Raji (cell line): ENCODE results near the gene LDLRAD4.

Experiments
- POLR2A ChIP-seq: IDR thresholded peaks from 2 replicates; pipeline ENCODE4 v1.6.1; 2011; ENCODE audit warnings: low read depth, low read length, control low read depth; ENCODE audit not compliant: insufficient read depth

Gene LDLRAD4

DNA sequence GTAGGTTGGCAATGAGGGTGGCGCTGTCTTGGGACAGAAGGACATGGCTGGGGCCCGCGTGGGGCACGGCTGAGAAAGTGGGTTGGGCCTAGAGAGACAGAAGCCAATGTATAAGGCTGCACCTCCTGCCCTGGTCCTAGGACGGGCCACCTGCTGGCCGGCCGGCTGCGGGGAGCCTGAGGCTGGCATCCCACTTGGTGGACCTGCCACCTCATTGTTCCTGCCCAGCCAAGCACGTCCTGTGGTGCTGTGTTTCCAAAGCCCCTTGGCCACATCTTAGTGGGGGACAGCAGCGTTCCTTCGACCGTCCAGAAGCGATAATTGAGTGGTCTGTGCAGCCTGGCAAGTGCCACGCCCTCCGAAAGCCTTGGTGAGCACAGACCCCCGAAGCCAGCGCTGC, 223.9 kb downstream of the LDLRAD4 start:
- TF ChIP-seq POLR2A: no peak

DNA sequence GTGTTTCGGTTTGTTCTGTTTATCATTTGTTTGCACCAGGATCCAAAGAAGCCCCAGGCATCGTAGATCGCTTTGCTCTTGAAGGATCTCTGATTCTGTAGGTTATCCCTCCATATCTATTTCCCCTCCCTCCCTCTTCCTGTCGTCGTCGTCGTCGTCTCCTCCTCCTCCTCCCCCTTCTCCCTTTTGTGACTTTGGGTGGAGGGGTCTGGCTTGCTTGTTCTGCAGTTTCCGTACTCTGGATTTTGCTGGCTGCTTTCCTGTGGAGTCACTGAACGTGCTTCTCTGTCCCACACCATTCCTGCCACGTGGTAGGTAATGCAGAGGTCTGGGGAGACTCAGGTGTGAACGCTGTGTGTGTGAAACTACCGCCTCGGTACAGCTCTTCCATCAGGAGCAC, 225.0 kb downstream of the LDLRAD4 start:
- TF ChIP-seq POLR2A: no peak

DNA sequence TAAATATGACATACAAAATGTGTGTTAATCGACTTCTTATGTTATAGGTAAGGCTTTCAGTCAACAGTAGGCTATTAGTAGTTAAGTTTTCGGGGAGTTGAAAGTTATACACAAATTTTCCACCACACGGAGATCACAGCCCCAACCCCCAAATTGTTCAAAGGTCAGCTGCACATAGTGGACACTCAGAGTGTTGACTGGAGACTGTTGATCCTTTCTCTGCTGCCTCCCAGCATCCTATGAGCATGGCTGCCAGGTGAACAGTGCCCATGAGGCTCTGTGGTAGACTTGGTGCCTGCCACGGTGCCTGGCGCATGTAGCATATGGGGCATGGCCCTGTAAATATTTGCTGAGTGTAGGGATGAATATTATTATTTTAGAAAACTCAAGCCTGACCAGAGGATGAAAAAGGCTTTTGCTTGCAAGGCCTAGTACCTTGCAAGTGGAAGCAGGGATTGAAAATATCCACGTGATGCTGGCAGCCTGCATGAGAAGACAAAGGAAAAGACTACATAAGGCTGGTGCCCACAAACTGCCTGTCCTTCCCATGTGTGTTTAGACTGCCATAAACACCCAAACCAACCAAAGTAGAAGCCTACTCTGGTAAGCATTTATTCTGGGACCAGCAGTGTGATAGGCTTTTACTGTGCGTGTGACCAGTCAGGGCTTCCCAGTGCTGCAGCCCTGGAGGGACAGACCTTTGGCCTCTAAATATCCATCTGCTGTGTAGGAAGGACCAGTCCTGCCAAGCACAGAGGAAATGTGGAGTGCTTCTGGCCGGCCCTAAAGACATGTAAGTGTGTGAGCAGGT, 226.1 kb downstream of the LDLRAD4 start:
- no peak for TF ChIP-seq POLR2A

- TF ChIP-seq POLR2A: no peak
Observed at GRCh38 chr18:13445241-13445897, 226.8 kb downstream of the LDLRAD4 start.

GRCh38 chr18:13446024-13446423, 227.5 kb downstream of the LDLRAD4 start:
- no peak for TF ChIP-seq POLR2A

- TF ChIP-seq POLR2A: no peak
Observed at GRCh38 chr18:13446610-13447461, 228.3 kb downstream of the LDLRAD4 start.

GRCh38 chr18:13447621-13448334, 229.2 kb downstream of the LDLRAD4 start:
- no peak for TF ChIP-seq POLR2A

- TF ChIP-seq POLR2A: no peak
Observed at GRCh38 chr18:13448335-13448795, 229.8 kb downstream of the LDLRAD4 start.

DNA sequence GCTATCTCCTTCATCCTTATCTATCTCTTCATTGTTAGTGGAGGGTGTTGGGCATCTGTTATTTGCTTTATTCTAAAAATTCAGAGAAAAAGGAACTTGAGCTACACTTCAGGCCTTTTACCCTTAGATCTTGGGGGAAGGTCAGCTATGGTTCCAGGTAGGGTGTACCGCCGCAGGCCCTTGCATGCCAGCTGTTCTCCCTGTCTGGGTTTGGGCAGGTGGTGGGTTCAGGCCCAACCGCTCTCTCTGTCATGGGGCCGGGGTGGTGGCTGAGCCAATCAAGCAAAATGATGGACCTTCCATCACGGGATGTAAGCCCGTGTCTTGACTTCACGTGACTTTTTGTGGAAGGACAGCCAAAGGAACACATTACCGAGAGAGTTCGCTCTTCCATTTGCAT, 231.1 kb downstream of the LDLRAD4 start:
- no peak for TF ChIP-seq POLR2A

GRCh38 chr18:13450289-13451212, 232.0 kb downstream of the LDLRAD4 start:
- TF ChIP-seq POLR2A: no peak

DNA sequence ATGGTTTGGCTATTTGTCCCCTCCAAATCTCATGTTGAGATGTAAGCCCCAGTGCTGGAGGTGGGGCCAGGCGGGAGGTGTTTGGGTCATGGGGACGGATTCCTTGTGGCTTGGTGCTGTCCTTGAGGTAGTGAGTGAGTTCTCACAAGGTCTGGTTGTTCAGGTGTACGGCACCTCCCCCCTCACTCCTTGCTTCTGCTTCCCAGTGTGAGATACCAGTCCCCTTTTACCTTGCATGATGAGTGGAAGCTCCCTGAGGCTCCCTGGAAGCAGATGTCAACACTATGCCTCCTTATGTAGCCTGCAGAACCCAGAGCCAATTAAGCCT, 232.6 kb downstream of the LDLRAD4 start:
- TF ChIP-seq POLR2A: no peak

GRCh38 chr18:13451661-13452387, 233.3 kb downstream of the LDLRAD4 start:
- TF ChIP-seq POLR2A: no peak

GRCh38 chr18:13452388-13452811, 233.8 kb downstream of the LDLRAD4 start:
- TF ChIP-seq POLR2A: no peak
